ENCODE results near the gene TASP1.
"Not testable (repeated sequence)": the region's sequence is repeated elsewhere in the genome, so short reads cannot be mapped to it uniquely, and the experiment has no call there.

Gene TASP1

GRCh38 chr20:13384132-13384531 is 254.6 kb downstream of the TASP1 start:
- DNase-seq, result no peak

- no peak for DNase-seq
Observed at GRCh38 chr20:13382786-13383185, 255.9 kb downstream of the TASP1 start.

GRCh38 chr20:13380497-13381229 is 258.1 kb downstream of the TASP1 start:
- not testable (repeated sequence) for DNase-seq

- DNase-seq, result no peak
Observed at GRCh38 chr20:13373400-13373799, 265.3 kb downstream of the TASP1 start.

GRCh38 chr20:13364278-13365170 is 274.2 kb downstream of the TASP1 start:
- DNase-seq, result no peak

GRCh38 chr20:13363473-13363872 is 275.3 kb downstream of the TASP1 start:
- DNase-seq, result no peak

GRCh38 chr20:13362165-13362564 is 276.6 kb downstream of the TASP1 start:
- not testable (repeated sequence) for DNase-seq

GRCh38 chr20:13358936-13359335 is 279.8 kb downstream of the TASP1 start:
- not testable (repeated sequence) for DNase-seq

GRCh38 chr20:13357782-13358181 is 280.9 kb downstream of the TASP1 start:
- DNase-seq, result not testable (repeated sequence)

- DNase-seq, result no peak
Observed at GRCh38 chr20:13356591-13356990, 282.1 kb downstream of the TASP1 start.

- DNase-seq, result no peak
Observed at GRCh38 chr20:13355941-13356486, 282.7 kb downstream of the TASP1 start.

- no peak for DNase-seq
Observed at GRCh38 chr20:13355411-13355810, 283.3 kb downstream of the TASP1 start.

GRCh38 chr20:13353261-13353945 is 285.3 kb downstream of the TASP1 start:
- no peak for DNase-seq

GRCh38 chr20:13349235-13349604 is 289.5 kb downstream of the TASP1 start:
- no peak for DNase-seq

- DNase-seq, result no peak
Observed at GRCh38 chr20:13348311-13349234, 290.2 kb downstream of the TASP1 start.

- no peak for DNase-seq
Observed at GRCh38 chr20:13344671-13345070, 294.1 kb downstream of the TASP1 start.

GRCh38 chr20:13342469-13343242 is 296.1 kb downstream of the TASP1 start:
- DNase-seq, result no peak

GRCh38 chr20:13341737-13342393 is 296.9 kb downstream of the TASP1 start:
- DNase-seq, result no peak

GRCh38 chr20:13340088-13340487 is 298.6 kb downstream of the TASP1 start:
- DNase-seq, result no peak

Measured in NCI-H2107 (cell line).